ENCODE measurements around the gene BLOC1S4. TPM values are rescaled to one million over a fixed set of nuclear protein-coding genes. Genes with fewer than 3 reads are reported as not detected.

BLOC1S4 gene
- total RNA-seq, 4 donors from 2014 or later, result 8.5 to 26.6 (median 11.7) TPM

DNA sequence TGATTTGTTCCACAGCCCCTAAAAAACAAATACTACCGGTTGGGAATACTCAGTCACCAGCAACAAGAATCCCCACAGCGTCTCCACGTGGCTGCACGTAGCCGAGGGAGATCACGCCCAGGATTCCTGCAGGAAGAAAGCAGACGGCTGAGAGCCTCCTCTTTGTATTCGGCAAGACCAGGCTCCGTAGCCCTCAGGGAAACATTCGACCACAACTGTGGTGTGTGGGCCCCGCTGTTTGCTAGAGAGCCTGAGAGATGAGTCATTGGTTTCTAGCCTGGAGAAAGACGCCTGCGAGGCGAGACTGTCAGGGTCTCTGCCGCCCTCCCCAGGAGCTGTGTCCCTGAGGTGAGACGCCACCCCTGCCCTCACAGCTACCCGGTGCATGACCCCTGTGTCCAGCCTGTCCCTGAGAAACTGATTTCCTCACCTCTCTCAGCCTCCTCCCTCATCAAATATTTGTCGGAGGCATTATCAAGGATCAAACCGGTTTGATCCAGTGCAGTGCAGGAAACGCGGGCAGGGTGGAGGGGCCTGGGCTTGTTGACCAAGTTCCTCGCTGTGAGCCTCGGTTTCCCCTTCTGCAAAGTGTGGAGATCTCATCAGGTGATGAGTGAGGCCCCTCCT is 27.0 kb upstream of the BLOC1S4 start:
- H3K27ac ChIP-seq, result peak overlapping the region in 1 of 2 donors; percentile 13
- H3K4me1 ChIP-seq, result no peaks in the 10 kb centered on the region
- H3K9me3 ChIP-seq, result no peaks in the 10 kb centered on the region
- no peak overlapping the region for H3K4me3 ChIP-seq
- H3K36me3 ChIP-seq, result no peaks in the 10 kb centered on the region
- DNase-seq, result no peak
- H3K27me3 ChIP-seq, result no peaks in the 10 kb centered on the region
- no peak for TF ChIP-seq POLR2A (IDR thresholded peaks at IDR 0.05)
- intact Hi-C loops (cut with DNase I; ENCODE audit: low total_unique reads), result no loop called here

DNA sequence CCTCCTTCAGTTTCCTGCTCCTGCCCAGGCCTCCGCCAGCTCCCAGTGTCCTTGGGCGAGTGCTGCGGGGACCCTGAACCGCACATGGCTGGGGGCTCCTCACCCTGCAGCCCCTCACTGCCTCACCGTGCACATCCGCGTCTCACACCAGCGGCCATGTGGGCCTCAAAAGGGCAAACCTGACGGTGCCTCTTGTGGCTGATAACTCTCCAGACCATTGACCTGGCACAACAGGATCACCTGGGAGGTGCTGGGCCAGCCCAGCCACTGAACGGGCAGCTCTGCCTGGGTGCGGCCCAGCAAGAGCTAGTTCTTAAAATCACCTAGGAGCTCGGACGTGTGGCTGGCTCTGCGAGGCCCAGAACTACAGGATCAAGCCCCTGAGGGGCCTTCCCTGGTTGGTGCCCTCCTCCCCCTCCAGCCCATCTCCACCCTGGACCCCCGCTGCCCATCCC is 26.4 kb upstream of the BLOC1S4 start:
- DNase-seq, result no peak
- intact Hi-C loops (cut with DNase I; ENCODE audit: low total_unique reads), result no loop called here
- no peaks in the 10 kb centered on the region for H3K4me1 ChIP-seq
- no peak for TF ChIP-seq POLR2A (IDR thresholded peaks at IDR 0.05)
- TF ChIP-seq, protein P1, sequence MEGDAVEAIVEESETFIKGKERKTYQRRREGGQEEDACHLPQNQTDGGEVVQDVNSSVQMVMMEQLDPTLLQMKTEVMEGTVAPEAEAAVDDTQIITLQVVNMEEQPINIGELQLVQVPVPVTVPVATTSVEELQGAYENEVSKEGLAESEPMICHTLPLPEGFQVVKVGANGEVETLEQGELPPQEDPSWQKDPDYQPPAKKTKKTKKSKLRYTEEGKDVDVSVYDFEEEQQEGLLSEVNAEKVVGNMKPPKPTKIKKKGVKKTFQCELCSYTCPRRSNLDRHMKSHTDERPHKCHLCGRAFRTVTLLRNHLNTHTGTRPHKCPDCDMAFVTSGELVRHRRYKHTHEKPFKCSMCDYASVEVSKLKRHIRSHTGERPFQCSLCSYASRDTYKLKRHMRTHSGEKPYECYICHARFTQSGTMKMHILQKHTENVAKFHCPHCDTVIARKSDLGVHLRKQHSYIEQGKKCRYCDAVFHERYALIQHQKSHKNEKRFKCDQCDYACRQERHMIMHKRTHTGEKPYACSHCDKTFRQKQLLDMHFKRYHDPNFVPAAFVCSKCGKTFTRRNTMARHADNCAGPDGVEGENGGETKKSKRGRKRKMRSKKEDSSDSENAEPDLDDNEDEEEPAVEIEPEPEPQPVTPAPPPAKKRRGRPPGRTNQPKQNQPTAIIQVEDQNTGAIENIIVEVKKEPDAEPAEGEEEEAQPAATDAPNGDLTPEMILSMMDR (IDR thresholded peaks at IDR 0.05), result no peak
- no peak overlapping the region for H3K4me3 ChIP-seq
- H3K27me3 ChIP-seq, result no peaks in the 10 kb centered on the region
- no peaks in the 10 kb centered on the region for H3K36me3 ChIP-seq
- no peaks in the 10 kb centered on the region for H3K9me3 ChIP-seq
- H3K27ac ChIP-seq, result no peak overlapping the region

GRCh38 chr4:6692379-6692778 is 23.6 kb upstream of the BLOC1S4 start:
- no peak for DNase-seq
- H3K9me3 ChIP-seq, result no peaks in the 10 kb centered on the region
- H3K27me3 ChIP-seq, result no peaks in the 10 kb centered on the region
- TF ChIP-seq POLR2A (IDR thresholded peaks at IDR 0.05), result no peak
- TF ChIP-seq, protein P1 (IDR thresholded peaks at IDR 0.05), result no peak
- no peak overlapping the region for H3K4me3 ChIP-seq
- H3K4me1 ChIP-seq, result no peaks in the 10 kb centered on the region
- intact Hi-C loops (cut with DNase I; ENCODE audit: low total_unique reads), result no loop called here
- no peak overlapping the region for H3K27ac ChIP-seq
- H3K36me3 ChIP-seq, result no peaks in the 10 kb centered on the region

- no peak for DNase-seq
- TF ChIP-seq, protein P1 (IDR thresholded peaks at IDR 0.05), result no peak
- no peak for TF ChIP-seq POLR2A (IDR thresholded peaks at IDR 0.05)
- no peaks in the 10 kb centered on the region for H3K9me3 ChIP-seq
- H3K27me3 ChIP-seq, result no peaks in the 10 kb centered on the region
- no peak overlapping the region for H3K4me3 ChIP-seq
- intact Hi-C loops (cut with DNase I; ENCODE audit: low total_unique reads), result no loop called here
- no peaks in the 10 kb centered on the region for H3K36me3 ChIP-seq
- H3K4me1 ChIP-seq, result no peaks in the 10 kb centered on the region
- no peak overlapping the region for H3K27ac ChIP-seq
Observed at GRCh38 chr4:6692806-6693205, 23.2 kb upstream of the BLOC1S4 start.

DNA sequence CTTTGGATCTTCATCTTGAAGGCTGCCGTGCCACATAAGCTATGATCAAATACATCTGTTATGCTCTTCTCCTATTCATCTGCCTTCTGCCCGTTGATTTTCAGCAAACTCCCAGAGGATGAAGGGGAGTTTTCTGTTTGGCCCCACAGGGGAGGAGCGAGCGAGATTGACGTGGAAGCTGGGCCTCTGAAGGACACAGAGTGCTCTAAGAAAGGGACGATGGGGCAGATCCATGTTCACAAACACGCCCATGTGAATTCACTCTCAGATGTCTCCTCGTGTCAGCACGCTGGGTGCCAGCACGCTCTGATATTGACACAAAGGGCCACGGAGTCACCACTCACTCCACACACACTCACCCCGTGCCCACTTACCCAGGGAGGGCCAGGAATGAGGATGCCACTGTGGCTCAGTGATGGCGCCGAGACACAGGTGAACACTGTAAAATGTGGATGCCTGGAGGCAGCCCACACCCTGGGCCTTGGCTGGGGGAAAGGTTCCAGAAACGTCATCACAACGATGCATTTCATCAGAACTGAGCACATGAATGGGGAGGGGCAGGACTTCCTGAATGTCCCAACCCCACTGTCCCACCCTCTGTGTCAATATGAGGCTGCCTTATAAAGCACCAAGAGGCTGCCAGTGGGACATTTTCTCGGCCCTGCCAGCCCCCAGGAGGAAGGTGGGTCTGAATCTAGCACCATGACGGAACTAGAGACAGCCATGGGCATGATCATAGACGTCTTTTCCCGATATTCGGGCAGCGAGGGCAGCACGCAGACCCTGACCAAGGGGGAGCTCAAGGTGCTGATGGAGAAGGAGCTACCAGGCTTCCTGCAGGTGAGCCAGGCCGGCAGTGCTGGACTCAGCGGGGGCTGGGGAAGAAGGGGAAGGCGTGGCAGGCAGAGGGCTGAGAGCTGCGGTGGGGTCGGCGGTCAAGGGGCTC is 22.5 kb upstream of the BLOC1S4 start, which contains the start of gene S100P:
S100P (plus strand) TSS at position 648 of the 946 bp plus-strand sequence; CDS start at position 703, 55 bp downstream.
- no peaks in the 10 kb centered on the region for H3K27me3 ChIP-seq
- intact Hi-C loops (cut with DNase I; ENCODE audit: low total_unique reads), result no loop called here
- no peak for DNase-seq
- H3K4me1 ChIP-seq, result no peaks in the 10 kb centered on the region
- TF ChIP-seq, protein P1 (IDR thresholded peaks at IDR 0.05), result no peak
- TF ChIP-seq POLR2A (IDR thresholded peaks at IDR 0.05), result no peak
- no peaks in the 10 kb centered on the region for H3K9me3 ChIP-seq
- H3K27ac ChIP-seq, result no peak within 1 kb of the TSS
- H3K36me3 ChIP-seq, result no peaks in the 10 kb centered on the region
- no peak within 1 kb of the TSS for H3K4me3 ChIP-seq

Measured in uterus (tissue), 4 donors.